HFF-Myc (cell line): ENCODE measurements around the gene CLIP4.

Experiments used
- DNase-seq: peaks from one replicate; pipeline ENCODE4 v3.0.0-alpha.2; 2011; ENCODE audit warnings: low read depth; ENCODE audit errors: extremely low read depth
- H3K4me3 ChIP-seq: replicated peaks from 2 replicates; pipeline ENCODE4 v1.5.1; 2011; ENCODE audit warnings: low read depth, mild to moderate bottlenecking, control low read depth, low read length
- CTCF ChIP-seq: IDR thresholded peaks from 2 replicates; pipeline ENCODE4 v1.5.1; 2012; ENCODE audit warnings: mild to moderate bottlenecking, low read depth, low read length, control low read depth; ENCODE audit errors: missing control alignments

The CLIP4 gene

GRCh38 chr2:29226808-29227207, 111.6 kb downstream of the CLIP4 start:
- DNase-seq = no peak
- H3K4me3 ChIP-seq = no peak overlapping the region
- TF ChIP-seq CTCF = no peak

DNA sequence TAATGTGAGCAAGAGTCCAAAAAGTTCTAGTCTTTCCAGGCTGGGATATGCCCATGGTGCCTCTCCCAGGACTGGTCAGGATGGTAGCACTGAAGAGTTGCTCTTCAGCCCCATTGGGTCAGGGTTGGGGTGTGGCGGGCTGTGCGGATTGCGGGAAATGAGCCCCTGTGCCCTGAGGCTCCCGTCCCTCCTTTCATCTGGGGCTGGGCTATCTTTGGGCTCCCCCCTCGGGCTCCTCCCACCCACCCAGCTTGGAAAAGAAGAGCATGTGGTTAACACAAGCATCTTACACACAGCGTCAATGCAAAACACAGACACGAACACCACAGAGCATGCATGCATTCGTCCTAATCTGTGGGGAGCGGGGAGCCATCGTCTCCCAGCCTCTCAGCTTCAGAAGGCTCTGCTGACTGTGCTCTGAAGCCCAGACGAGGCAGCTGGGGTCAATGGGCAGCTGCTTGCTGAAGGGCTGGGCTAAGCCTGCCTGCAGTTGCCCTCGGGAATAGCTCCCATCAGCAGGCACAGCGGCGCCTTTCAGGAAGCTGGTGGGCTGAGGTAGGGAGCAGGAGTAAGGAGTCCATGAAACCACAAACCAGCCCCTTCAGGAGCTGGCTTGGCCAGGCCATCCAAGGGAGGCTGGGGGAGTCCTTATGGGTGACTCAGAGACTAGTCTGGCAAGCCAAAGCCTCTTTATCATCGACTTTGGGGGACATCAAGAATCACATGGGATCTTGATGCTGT, 112.9 kb downstream of the CLIP4 start:
- no peak for DNase-seq
- TF ChIP-seq CTCF = no peak

DNA sequence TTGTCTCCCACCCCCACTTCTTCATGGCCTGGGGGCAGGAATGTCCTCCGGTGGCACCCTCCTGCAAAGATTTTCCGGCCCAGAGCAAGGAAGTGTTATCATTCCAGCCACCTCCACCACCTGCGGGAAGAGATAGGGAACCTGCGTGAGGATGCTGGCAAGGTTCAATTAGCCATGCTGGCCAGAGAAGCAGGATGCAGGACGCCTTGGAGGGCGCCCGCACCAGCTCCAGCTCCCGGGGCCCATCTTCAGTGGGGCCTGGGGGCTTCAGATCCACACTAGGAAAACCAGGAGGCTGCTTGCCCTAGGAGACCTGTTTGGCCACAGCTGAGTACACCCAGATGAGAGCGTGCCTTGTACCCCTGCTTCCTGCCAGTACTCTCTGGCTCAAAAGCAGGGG, 113.7 kb downstream of the CLIP4 start:
- DNase-seq = no peak
- TF ChIP-seq CTCF = no peak

More for the DNA sequence above, 112.9 kb downstream of the CLIP4 start:
- no peak overlapping the region for H3K4me3 ChIP-seq

GRCh38 chr2:29229640-29230039, 114.4 kb downstream of the CLIP4 start:
- no peak for DNase-seq
- TF ChIP-seq CTCF = no peak
- no peak overlapping the region for H3K4me3 ChIP-seq

More for the DNA sequence above, 113.7 kb downstream of the CLIP4 start:
- no peak overlapping the region for H3K4me3 ChIP-seq

- no peak overlapping the region for H3K4me3 ChIP-seq
- DNase-seq = no peak
- TF ChIP-seq CTCF = no peak
Observed at GRCh38 chr2:29232041-29232440, 116.8 kb downstream of the CLIP4 start.

DNA sequence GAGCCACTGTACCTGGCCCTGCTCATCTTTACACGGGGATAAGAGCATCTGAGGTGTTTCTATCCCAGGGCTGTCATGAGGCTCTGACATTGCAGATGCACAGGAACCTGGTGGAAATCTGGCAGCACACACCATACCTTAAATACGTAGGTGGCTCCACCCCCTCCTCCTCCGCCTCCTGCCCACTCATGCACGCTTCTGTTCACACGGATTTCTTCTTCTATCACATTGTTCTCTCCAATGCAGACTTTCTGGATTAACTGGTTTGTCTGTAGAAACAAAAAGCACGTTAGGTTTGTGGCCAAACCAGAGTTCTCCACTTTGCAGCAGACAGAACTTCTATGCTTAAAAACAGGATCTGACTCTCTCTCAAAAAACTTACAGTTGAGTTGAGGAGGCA, 118.2 kb downstream of the CLIP4 start:
- H3K4me3 ChIP-seq = no peak overlapping the region
- DNase-seq = no peak
- TF ChIP-seq CTCF = no peak

DNA sequence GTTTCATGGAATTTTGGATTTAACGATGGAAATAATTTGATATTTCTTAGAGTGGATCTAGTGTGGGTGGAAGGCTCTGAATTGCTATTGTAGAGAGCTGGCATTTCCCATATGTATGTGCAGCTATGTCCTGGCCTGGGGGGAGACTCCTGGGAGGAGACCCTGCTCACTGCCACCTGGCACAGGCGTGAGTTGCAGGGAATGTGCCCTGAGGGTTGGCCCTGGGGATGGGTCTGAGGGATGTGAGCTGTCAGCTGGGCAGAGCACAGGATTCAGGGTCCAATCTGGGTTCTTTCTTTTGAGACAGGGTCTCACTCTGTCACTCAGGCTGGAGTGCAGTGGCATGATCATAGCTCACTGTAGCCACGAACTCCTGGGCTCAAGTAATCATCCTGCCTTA, 120.2 kb downstream of the CLIP4 start:
- no peak for DNase-seq
- H3K4me3 ChIP-seq = no peak overlapping the region
- TF ChIP-seq CTCF = no peak
